ENCODE data around the gene ACBD6.

- TF ChIP-seq CTCF (conservative IDR thresholded peaks at IDR 0.05; ENCODE audit: low read depth, low read length) = no peak
- no peak for TF ChIP-seq EZH2 (IDR thresholded peaks at IDR 0.05; ENCODE audit: borderline replicate concordance, low read depth, low read length, poor library complexity, severe bottlenecking)
Observed at GRCh38 chr1:180462102-180462501, 40.3 kb downstream of the ACBD6 start.
